AG04450 (cell line): ENCODE measurements around the gene RNF32. TPM values are rescaled to one million over a fixed set of nuclear protein-coding genes. Genes with fewer than 3 reads are reported as not detected.

Source experiments
- CTCF ChIA-PET: fragments of 300-600, 350-600 bp; formaldehyde crosslinking; extraction: SDS; loops from one replicate; lab custom pipeline; 2022; ENCODE audit warnings: antibody characterized with exemption, inconsistent platforms; lab: Charles Lee
- POLR2A ChIA-PET: fragments of 350-600 bp; formaldehyde crosslinking; extraction: SDS; loops from one replicate; lab custom pipeline; 2021; ENCODE audit warnings: antibody characterized with exemption, inconsistent platforms; lab: Yijun Ruan, JAX
- DNase-seq: peaks from one replicate; pipeline ENCODE4 v3.0.0-alpha.2; 2011; ENCODE audit warnings: low read depth, low spot score
- H3K27ac ChIP-seq: one replicate; pipeline ENCODE4 v1.5.1; 2012; ENCODE audit warnings: low read depth, low read length, control low read depth
- H3K27me3 ChIP-seq: one replicate; pipeline ENCODE4 v1.6.0; 2012; ENCODE audit warnings: low read length; ENCODE audit not compliant: control insufficient read depth, insufficient read depth
- H3K4me3 ChIP-seq: 2 replicates; pipeline ENCODE4 v1.5.1; 2011; ENCODE audit warnings: mild to moderate bottlenecking, low read depth, low read length, control low read depth
- H3K9me3 ChIP-seq: 2 replicates; pipeline ENCODE4 v1.5.1; 2012; ENCODE audit warnings: low read length; ENCODE audit not compliant: control insufficient read depth, insufficient read depth
- polyA plus RNA-seq: library from polyadenylated mRNA; depleted of rRNA; stranded (reverse); fragments of >200 nt; gene quantifications from 2 replicates; pipeline ENCODE4 v1.2.3, GENCODE V29; 2011
- TF ChIP-seq, protein P1 (sequence below): IDR thresholded peaks from 2 replicates; pipeline ENCODE4 v1.5.1; 2011; ENCODE audit warnings: low read depth, low read length, control low read depth, inconsistent platforms

The RNF32 gene
- polyA plus RNA-seq, 1 experiment: 1.3 TPM

DNA sequence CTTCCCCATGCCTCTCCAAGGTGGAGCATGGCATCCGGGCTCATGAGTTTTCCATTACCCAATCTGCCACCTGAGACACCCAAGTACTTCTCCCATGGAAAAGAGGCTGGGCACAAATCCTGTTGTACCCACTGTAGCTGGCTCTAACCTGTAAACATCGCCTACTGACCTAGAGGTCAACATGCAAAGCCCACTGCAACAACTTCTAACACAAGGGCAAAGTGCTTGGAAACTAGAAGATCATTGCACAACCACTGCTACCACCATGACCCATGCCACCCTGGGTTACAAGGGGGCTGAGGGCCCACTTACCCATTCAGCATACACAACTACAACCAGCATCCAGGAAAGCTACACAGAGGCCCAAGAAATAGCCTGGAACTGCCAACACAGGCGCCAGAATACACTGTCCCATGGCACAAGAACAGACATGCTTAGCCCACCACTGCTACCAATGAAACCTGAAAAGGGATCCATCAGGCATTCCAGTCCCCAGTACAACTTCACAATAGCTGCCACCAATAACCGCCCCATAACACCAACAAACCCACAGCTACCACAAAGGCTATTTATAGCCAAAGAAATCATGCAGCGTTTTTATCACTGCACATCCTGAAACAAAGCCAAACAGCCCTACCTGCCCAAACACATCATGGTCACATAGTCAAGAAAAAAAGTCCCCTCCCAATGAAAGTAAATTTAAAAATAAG, 63.4 kb downstream of the RNF32 start:
- TF ChIP-seq, protein P1, sequence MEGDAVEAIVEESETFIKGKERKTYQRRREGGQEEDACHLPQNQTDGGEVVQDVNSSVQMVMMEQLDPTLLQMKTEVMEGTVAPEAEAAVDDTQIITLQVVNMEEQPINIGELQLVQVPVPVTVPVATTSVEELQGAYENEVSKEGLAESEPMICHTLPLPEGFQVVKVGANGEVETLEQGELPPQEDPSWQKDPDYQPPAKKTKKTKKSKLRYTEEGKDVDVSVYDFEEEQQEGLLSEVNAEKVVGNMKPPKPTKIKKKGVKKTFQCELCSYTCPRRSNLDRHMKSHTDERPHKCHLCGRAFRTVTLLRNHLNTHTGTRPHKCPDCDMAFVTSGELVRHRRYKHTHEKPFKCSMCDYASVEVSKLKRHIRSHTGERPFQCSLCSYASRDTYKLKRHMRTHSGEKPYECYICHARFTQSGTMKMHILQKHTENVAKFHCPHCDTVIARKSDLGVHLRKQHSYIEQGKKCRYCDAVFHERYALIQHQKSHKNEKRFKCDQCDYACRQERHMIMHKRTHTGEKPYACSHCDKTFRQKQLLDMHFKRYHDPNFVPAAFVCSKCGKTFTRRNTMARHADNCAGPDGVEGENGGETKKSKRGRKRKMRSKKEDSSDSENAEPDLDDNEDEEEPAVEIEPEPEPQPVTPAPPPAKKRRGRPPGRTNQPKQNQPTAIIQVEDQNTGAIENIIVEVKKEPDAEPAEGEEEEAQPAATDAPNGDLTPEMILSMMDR: no peak
- H3K27me3 ChIP-seq: no peaks in the 10 kb centered on the region
- H3K27ac ChIP-seq: no peak overlapping the region
- ChIA-PET POLR2A (no interaction called here), CTCF (interaction anchor here (0.7 to 0.9 kb wide), 2 partner anchors 19 to 931 kb away, joined by 3 to 5 read pairs; no protein-coding TSS in a partner anchor)
- DNase-seq: no peak
- H3K9me3 ChIP-seq: peaks cover 5% of the 10 kb centered on the region
- no peak overlapping the region for H3K4me3 ChIP-seq

DNA sequence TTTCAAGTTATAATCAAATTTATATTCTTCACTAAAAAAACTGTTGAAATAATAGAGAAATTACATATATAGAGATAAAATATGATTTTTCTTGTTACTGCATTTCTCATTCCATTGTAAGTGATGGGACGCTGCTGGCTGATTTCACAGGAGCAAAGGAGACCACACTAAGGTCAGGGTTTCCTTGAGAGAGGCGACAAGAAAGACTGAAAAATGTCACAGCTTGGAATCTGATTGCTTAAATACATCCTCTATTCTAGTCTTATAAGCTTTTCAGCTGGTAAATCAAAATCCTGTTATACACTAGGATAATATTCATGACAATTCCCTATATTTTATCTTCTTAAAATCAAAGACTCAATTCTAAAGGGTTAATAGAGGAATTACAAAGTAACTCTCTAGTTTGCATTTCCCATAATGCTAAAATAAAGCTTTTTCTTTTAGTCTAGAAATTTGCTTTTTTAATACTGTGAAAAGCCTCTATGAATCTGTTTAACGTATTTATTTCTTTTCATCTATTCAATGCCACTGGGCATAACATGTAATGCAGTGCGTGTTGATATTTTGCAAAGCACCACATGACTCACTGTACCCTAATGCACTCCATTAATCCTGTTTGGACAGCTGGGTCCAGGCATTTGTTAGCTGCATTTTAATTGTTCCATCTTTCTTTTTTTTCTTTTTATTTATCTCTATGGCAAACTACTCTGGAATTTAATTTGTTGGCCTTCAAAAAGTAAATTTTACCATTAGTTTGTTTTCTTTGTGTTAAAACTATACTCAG, 81.7 kb downstream of the RNF32 start:
- H3K27ac ChIP-seq: no peak overlapping the region
- TF ChIP-seq, protein P1: no peak
- no peak for DNase-seq
- H3K27me3 ChIP-seq: no peaks in the 10 kb centered on the region
- POLR2A ChIA-PET: no interaction called here
- CTCF ChIA-PET: interaction anchor here (0.7 to 1.3 kb wide), 2 partner anchors 18 to 42 kb away, joined by 3 read pairs; no protein-coding TSS in a partner anchor
- no peak overlapping the region for H3K4me3 ChIP-seq
- no peaks in the 10 kb centered on the region for H3K9me3 ChIP-seq

DNA sequence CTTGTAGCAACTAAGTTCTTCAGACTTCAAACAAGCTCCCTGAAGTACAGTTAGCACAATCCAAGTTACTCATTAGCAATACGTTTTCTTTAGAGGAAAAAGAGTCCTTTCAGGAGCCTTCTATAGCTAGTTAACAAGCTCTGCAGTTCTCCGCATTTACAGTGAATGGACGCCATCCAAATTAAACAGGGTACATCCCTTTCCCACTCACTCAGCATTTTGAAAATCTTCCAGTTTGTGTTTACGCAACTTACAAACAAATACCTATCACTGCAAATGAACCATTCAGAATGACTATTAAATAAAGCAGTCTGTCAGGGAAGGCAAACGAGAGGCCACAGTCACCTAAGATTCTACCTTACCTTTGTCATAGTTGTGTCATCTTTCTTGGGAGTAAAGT, 84.5 kb downstream of the RNF32 start:
- no peak overlapping the region for H3K27ac ChIP-seq
- POLR2A ChIA-PET: interaction anchor here (0.6 kb wide), 1 partner anchor 58 kb away, joined by 3 read pairs; no protein-coding TSS in a partner anchor
- H3K4me3 ChIP-seq: no peak overlapping the region
- DNase-seq: peak; percentile 32
- H3K9me3 ChIP-seq: no peaks in the 10 kb centered on the region
- TF ChIP-seq, protein P1: no peak
- H3K27me3 ChIP-seq: no peaks in the 10 kb centered on the region
- CTCF ChIA-PET: interaction anchor here (1.0 to 1.6 kb wide), 2 partner anchors 38 to 75 kb away, joined by 4 read pairs; no protein-coding TSS in a partner anchor

DNA sequence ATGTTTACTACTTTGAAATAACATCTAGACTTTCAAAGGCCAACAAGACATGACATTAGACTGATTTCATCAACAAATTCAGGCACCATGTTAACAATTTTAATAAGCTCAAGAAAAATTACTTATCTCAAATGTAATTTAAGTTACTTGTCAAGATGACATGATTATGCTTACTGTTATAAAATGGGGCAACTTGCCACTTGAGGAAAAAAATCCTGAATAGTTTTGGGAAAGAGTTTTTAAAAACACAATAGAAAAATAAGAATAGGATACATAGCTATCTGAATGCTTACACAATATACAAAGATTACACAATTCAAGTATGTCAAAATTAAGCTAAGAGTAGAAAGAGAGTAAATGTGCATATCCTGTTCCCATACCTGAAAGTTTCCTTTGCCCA, 85.4 kb downstream of the RNF32 start:
- ChIA-PET POLR2A (no interaction called here), CTCF (interaction anchor here (1.5 kb wide), 1 partner anchor 38 kb away, joined by 4 read pairs; no protein-coding TSS in a partner anchor)
- Histone ChIP-seq H3K27me3 (no peaks in the 10 kb centered on the region), H3K27ac (no peak overlapping the region), H3K4me3 (no peak overlapping the region), H3K9me3 (no peaks in the 10 kb centered on the region)
- TF ChIP-seq, protein P1: no peak
- no peak for DNase-seq
